ENCODE data around the gene ITGB3BP.
"Not testable (repeated sequence)": the region's sequence is repeated elsewhere in the genome, so short reads cannot be mapped to it uniquely, and the experiment has no call there.

Gene ITGB3BP

DNA sequence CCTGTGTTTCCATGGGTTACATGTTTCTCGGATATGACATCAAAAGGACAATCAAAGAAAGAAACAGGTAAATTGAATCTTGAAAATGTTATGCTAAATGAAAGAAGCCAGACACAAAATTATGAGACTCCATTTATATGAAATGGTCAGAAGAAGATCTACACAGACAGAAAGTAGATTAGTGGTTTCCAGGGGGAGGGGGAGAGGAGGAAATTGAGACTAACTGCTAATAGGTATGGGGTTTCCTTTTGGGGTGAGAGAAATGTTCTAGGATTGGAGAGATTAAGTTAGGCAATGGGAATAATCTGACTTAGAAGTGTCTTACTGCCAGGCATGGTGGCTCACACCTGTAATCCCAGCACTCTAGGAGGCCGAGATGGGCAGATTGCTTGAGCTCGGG lies 21.8 kb downstream of the ITGB3BP start:
- DNase-seq = no peak

DNA sequence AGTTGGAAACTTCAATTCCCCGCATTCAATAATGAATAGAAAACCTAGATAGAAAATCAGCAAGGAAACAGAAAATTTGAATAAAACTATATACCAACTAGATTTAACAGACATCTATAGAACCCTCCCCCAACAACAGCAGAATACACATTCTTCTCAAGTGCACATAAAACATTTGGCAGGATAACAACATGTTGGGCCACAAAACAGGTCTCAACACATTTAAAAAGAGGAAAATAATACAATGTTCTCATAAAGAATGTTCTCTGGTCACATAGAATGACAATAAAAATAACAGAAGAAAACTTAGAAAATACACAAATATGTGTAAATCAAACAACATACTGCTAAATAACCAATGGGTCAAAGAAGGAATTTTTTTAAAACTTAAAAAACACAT lies 24.9 kb downstream of the ITGB3BP start:
- DNase-seq = no peak

DNA sequence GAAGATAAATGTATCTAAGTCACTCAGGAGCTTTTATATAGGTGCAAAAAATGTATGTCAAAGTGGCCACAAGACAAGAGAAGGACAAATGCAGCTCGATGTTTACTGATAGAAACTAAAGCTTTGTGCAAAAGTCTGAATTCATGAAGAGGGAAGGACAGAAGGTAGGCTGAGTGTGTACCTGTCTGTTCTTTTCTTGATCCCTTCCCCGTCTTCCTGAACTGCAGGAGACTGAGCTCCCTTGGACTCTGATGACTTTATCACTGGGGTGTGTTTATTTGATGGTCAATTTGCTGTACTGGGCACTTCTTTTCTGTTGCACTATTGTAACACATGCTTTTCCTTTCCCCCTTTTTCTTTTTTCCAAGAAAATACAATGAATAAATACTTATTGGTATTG lies 25.4 kb downstream of the ITGB3BP start:
- DNase-seq = no peak

DNA sequence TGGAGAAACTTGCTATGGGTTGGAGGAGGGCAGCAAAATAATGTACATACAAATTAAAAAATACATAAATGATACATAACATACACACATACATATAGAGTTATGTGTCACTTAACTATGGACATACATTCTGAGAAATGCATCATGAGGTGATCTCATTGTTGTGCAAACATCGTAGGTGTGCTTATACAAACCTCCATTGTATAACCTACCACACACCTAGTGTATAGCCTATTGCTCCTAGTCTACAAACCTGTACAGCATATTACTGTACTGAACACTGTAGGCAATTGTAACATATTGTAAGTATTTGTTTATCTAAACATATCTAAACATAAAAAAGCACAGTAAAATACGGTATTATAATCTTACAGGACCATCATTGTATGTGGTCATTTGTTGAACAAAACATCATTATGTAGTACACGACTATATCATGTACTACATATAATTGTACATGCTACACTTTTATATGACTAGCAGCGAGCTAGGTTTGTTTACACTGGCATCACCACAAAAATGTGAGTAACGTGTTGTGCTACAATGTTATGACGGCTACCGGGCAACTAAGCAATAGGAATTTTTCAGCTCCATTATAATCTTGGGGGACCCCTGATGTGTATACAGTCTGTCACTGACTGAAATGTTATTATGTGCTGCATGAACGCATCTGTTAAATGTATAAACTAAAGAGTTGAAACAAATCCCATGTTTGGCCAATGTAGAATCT lies 35.5 kb downstream of the ITGB3BP start:
- DNase-seq = no peak

DNA sequence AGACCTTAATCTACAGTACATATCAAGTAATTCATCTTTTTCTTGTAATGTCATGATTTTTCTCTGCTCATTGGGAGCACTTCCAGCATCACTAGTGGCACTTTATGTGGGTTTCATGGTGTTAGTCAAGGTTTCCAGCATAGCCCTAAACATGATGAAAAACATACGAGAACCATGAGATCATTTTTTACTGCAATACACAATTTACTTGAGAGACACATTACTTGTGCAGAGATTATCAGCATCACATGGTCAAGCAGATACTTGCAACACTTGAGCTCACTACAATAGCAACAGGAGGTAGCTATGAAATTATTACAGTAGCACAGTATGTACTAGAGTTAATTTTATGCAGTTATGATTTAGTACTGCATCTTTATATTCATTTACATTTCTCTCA lies 36.4 kb downstream of the ITGB3BP start:
- DNase-seq = no peak

DNA sequence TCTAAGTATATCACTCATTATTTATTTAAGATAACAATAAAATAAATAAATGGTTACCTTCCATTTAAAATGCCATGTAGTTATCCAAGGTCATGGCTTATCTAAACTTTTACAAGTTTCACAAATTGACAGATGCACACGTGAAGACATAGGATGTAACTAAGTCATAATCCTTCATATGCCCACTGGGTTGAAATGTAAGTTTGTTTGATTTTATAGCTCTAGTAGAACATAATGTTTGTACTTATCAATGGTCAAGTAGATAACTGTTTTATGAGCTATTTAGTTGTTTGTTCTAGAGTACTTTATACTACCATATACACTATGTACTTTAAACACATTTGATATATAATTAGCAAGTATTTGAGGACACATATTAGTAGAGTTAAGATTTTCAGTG lies 43.0 kb downstream of the ITGB3BP start:
- no peak for DNase-seq

DNA sequence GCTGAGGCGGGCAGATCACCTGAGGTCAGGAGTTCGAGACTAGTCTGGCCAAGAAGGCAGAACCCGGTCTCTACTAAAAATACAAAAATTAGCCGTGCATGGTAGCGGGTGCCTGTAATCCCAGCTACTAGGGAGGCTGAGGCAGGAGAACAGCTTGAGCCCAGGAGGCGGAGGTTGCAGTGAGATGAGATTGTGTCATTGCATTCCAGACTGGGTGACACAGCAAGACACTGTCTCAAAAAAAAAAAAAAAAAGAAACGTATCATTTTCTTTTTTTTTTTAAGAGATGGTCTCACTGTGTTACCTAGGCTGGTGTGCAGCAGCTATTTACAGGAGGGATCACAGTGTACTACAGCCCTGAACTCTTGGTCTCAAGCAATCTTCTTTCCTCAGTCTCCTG lies 47.3 kb downstream of the ITGB3BP start:
- DNase-seq = no peak

DNA sequence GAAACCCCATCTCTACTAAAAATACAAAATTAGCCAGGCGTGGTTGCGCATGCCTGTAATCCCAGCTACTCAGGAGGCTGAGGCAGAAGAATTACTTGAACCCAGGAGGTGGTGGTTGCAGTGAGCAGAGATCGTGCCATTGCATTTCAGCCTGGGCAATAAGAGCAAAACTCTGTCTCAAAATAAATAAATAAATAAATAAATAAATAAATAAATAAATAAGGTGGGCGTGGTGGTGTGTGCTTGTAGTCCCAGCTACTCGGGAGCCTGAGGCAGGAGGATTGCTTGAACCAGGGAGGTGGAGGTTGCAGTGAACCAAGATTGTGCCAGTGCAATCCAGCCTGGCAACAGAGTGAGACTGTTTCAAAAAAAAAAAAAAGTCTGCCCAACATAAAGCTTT lies 54.3 kb downstream of the ITGB3BP start:
- not testable (repeated sequence) for DNase-seq

DNA sequence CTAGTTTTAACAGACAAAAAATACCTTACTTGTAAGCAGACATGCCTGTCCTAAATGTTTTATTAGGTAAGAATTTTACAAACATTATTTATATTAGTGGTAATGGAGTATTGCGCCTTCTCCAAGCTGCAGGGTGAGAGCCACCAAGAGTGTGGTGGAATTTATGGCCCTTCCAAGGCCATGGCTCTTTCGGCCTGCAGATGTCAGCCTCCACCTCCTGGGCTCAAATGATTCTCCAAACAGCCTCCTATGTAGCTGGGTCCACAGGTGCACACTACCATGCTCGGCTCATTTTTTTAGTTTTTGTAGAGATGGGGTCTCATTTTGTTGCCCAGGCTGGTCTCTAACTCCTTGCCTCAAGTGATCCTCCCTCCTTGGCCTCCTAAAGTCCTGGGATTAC lies 56.3 kb downstream of the ITGB3BP start:
- DNase-seq = no peak

DNA sequence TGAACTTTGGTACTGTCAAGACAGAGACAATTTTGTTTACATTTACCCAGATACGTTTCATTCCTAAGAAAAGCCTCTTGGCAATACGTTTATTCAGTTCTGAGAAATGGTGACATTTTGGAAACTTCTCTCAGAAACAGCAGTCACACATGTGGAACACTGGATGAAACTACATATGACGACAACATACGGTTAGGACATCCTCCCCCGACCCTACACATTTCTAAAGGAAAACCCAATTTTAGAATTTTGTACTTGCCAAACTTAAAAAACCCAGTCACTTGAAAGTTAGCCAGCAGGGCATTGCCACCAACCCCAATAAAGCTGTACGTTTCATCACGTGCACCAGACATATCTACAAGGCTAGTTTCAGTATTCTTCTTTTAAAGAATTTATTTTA lies 56.8 kb downstream of the ITGB3BP start:
- no peak for DNase-seq

DNA sequence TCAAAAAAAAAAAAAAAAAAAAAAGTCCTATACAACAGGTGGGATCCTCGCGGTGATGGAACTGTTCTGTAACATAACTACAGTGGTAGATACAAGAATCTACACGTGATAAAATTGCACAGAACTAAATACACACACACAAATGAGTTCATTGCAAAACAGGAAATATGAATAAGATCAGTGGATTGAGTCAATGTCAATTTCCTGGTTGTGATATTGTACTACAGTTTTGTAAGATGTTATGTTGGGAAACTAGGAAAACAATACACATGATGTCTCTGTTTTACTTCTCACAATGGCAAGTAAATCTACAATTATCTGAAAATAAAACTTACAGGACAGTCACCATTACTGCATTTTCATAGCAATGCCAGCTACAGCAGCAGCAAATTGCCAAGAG lies 59.8 kb downstream of the ITGB3BP start:
- no peak for DNase-seq

DNA sequence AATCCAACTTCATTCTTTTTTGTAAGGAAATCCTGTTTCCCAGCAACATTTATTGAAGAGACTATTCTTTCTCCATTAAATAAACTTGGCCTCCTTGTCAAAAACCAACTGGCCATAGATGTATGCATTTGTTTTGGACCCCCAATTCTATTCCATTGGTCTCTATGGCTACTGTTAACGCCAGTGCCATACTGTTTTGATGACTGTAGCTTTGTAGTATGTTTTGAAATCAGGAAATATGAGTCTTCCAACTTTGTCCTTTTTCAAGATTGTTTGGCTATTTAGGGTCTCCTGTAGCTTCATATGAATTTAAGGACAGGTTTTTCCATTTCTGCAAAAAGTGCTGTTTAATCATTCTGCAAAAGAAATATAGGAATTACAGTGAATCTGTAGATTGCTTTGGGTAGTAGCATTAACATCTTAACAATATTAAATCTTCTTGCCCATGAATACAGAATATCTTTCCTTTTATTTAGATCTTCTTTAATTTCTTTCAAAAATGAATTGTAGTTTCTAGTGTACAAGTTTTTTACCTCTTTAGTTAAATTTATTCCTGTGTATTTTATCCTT lies 61.3 kb downstream of the ITGB3BP start:
- DNase-seq = no peak

DNA sequence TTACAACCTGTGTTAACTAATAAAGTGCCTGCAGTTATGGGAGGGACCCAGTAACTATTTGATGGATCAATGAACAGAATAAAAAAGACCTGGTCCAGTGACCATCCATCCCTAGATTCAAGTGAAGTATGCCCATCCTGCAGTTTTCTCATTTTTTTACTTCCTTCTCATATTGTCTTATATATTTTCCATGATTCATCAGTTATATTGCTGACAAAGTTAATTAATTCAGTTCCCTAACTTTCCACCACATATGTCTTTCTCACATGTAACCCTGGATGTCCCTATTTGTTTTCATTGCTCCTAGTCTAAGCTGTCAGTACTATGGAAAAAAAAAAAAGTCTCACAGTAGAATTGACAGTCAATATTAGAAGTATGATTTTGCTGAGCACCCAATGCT lies 64.3 kb downstream of the ITGB3BP start:
- DNase-seq = no peak

DNA sequence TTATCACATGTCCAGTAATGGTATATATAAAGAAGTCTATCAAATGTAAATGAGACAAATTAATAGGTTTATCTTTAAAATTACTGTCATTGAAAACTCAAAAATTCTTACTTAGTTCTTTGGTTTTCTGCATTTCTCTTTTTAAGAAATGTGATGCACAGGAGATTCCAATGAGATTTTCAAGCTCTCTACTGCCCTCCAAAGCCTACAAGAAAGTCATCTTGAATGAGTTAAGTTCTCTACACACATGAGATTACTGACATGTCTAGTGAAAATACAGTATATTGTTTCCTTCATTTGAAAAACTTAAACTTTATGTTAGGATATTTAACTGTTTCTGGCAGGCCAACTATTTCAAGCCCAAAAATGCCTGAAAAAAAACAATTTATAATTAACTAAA lies 68.8 kb downstream of the ITGB3BP start:
- DNase-seq = no peak

DNA sequence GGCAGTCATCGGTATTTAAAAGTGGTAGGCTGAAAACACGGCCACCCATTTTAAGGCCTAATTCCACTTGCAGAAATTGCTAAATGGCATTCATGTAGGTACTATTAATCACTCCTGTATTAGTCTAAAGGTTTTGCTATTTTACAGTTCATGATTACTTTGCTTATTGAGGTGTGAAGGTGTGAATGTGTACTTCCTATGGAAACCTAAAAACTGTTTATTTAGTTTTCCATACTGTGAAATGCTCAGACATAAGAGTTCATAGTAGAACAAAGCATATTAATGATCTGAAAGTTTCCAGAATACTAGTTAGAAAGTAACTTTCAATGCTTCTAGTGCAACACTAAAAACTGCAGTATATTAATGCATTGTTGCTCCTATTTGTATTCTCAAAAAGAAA lies 69.8 kb downstream of the ITGB3BP start:
- no peak for DNase-seq

DNA sequence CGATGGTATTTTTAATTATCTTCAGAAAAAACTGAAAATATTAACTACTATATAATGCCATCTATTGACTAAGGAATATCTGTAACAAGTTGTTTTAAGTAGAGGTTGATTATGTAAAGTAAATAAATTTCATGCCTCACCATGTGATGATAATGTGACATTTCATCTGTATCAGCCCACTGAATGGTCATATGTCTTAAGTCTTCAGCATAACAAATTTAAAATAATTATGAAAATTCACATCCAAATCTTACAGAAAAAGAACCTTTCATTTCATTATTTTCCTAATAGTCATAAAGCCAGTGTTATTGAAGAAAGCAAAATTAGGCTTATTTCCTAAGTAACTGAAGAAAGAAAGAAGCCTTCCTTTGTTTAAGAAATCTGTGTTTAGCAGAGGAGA lies 72.6 kb downstream of the ITGB3BP start:
- DNase-seq = no peak

DNA sequence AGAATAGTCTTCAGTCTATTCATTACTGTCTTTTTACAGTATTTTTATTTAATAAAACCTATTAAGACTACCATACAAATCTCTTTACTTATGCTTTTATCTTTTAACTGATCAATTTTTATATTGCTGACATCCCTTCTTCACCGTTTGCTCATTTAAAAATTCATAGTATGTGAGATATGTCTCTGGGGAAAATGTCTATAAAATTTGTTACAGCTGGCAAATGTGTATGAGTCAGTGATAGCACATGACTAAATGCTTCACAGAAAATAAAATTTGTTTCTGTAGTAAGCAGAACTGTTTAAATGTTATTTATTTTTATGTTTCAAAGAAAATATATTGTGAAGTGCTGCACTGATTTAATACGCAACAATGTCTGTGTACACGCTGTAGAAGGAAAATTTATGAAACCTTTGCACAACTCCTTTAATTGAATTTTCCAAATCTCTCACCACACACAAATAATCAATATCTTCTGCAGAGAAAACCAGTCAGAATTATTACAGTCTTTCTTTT lies 74.2 kb downstream of the ITGB3BP start:
- no peak for DNase-seq

DNA sequence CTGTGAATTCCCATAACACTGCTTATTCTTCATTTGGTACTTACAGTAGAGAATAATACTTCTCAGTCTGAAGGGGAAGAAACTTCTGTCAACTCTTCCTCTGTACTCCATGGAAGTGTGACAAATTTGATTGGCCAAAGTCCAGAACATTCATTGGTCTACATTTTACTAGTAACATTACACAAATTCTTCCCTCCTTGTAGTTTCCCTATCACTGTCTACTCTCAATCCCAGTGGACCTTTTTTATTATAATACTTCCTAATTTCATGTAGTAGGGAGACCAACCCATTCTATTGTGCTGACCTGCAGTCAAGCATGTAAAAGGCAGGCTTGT lies 80.9 kb downstream of the ITGB3BP start:
- no peak for DNase-seq

DNA sequence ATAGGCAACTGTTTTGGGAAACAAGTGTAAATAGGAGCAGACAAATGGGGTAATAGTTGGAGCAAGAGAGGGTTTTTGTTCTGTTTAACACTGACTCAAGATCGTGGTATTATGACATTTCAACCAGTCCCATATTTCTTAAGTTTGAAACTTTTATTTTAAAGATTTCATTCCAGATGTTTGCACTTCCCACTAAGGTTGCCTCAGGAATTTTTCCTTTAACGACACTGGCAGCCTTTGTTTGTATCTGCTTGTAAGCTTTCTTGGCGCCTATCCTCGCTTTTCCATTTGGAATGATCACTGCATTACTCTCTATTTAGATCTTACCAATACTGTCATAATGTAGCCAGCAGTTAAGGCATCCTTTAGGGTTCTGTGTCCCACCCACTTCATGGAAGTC lies 87.9 kb downstream of the ITGB3BP start:
- no peak for DNase-seq

DNA sequence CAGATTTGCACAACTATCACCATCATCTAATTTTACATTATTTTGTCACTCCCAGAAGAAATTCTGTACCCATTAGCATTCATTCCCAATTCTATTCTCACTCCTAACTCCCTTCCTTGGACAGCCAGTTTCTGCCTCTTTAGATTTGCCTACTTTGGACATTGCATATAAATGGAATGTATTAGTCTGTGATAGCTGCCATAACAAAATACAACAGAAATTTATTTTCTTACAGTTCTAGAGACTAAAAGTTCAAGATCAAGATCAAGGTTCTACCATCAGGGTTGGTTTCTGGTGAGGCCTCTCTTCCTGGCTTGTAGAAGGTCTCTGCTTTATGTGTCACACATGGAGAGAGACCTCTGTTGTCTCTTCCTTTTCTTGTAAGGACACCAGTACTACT lies 93.7 kb downstream of the ITGB3BP start:
- DNase-seq = no peak

DNA sequence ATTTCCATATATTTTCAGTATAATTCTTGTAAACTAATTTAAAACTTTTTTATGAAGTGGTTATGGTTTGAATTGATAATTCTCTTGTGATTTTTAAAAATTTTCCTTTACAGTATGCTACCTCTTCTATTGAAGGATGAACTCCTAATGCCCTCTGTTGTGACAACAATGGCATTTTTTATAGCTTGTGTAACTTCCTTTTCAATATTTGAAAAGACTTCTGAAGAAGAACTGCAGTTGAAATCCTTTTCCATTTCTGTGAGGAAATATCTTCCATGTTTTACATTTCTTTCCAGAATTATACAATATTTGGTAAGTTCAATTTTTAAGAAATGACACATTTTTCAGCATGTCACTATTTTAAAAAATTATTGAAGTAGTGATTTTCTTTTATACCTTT lies 94.2 kb downstream of the ITGB3BP start:
- DNase-seq = no peak

DNA sequence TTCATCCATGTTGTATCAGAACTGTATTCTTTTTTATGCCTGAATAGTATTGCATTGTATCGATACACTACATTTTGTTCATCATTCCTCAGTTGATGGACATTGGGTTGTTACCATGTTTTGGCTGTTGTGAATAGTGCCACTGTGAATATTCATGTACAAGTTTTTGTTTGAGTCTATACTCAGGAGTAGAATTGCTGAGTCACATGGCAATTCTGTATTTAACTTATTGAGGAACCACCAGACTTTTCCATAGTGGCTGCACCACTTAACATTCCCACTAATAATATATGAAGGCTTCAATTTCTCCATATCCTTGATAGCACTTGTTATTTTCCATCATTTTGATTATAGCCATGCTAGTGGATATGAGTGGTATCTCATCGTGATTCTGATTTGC lies 99.4 kb downstream of the ITGB3BP start:
- no peak for DNase-seq

DNA sequence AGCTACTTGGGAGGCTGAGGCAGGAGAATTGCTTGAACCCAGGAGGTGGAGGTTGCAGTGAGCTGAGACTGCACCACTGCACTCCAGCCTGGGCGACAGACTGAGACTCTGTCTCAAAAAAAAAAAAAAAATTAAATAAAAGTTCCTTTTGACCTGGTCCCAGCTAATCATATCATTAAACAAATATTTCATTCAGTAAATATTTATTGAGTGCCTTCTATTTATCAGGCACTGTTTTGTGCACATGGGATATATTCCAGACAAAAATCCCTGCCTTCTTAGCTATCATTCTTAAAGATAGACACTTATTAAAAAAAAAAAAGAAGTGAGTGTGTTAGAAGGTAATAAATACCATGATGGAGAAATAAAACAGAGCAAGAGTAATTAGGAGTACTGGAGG lies 102.3 kb downstream of the ITGB3BP start:
- DNase-seq = not testable (repeated sequence)

DNA sequence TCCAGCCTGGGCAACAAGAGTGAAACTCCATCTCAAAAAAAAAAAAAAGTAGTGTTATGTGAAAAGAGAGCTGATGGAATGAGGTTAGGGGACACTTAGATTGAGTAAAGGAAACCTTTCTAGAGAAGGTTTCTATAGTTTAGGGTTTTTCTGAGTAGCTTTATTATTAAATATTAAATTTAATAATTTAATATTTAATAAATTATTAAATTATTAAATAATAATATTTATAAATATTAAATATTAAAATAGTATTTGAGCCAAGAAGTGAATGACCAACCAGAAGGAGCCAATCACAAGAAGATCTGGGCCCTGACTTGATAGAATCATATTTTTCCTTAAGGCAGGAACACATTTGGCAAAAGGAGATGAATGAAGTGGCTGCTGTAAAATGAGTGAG lies 104.9 kb downstream of the ITGB3BP start:
- no peak for DNase-seq

DNA sequence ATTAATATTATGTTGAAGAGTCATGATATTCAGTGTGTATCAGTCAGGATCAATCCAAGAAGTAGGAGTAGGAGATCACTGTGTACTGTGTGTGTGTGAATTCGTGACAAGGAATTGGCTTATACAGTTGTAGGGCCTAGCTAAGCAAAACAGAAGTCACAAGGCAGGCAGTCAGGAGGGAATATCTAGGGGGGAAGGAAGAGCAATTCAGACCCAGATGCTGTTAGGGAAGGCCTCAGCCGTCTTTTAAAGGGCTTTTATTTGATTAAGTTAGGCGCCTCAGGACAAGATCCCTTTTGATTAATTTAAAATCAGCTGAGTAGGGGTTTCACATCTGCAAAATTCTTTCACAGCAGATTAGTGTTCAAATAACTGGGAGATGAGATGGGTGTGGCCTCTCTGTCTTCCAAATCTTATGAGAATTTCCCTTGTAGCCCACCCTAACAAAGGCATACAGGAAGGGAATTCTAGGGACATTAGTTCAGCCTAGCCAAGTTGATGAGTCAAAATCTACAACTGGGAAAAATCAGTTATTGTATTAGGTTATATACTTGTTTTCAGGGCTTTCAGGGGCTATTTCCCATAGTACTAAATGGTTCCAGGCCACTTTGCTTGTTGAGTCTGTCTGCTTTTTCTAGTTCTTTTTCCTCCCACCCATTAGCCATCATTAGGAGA lies 108.2 kb downstream of the ITGB3BP start:
- DNase-seq = no peak

Measured in NCI-H1417 treated with DMSO at 0.1 percent for 48 hours (cell line).